GM10847 (cell line): Measurements from ENCODE around the gene TK2.

Experiments used
- POLR2A ChIP-seq: IDR thresholded peaks from 2 replicates; pipeline ENCODE4 v1.6.1; 2011; ENCODE audit not compliant: insufficient read length; ENCODE audit errors: extremely low read depth

Gene TK2

DNA sequence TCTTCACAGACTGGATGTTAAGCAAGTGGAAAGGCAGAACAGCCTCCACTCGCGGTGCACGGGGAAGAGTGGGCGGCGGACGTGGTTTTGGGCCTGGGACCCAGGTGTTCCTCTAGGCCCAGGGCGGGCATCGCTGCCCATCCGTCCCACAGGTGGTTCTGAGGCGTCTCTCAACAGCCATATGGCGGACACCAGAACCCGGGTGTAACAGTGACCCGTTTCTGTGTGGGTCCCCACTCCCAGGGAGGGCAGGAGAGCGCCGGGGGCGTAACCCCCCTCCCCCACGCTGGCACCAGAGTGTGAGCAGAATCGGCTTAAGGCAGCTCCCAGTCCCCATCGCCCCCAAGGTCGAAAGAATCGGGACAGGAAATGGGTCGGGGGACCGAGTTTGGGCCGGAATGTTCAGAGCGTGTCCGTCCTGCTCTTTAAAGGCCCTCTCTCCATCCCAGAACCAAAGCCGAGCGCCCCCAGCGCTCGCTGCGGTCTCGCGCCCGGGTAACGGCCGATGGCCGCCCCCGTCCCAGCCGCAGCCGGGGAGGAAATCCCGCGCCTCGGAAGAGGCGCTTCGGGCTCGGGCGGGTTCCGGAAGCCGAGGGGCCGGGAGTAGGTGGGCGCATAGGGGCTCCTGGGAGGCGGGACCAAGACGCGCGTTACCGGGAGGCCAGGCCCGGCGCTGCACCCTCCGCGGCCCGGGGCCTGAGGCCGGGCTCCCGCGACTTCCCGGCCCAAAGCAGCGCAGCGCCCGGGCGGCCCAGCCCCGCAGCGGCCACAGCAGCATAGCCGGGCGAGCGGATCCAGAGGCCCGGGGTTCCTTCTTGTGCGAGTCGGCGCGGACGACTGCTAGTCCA is at the start of gene TK2:
Gene TK2 (minus strand): TSS at position 839 of the 848 bp plus-strand sequence. CDS start 61 bp downstream, at position 778.
- no peak for TF ChIP-seq POLR2A

DNA sequence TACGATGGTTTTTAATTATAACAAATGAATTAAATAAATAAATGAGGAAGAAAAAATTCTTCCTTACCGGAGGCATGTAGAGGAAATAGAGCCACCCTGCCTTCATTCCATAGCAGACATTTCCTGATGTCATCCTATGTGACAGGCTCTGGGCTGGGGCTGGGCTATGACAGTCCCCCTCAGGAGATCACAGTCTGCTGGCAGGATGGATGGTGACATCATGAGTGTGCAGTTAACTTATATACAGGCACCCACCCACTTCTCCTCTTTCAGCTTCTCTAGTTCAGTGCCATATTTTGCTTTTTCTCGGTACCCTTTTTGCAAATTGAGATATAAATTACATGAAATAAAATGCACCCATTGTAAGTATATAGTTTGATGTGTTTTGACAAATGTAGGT is 48.2 kb upstream of the TK2 start:
- no peak for TF ChIP-seq POLR2A

DNA sequence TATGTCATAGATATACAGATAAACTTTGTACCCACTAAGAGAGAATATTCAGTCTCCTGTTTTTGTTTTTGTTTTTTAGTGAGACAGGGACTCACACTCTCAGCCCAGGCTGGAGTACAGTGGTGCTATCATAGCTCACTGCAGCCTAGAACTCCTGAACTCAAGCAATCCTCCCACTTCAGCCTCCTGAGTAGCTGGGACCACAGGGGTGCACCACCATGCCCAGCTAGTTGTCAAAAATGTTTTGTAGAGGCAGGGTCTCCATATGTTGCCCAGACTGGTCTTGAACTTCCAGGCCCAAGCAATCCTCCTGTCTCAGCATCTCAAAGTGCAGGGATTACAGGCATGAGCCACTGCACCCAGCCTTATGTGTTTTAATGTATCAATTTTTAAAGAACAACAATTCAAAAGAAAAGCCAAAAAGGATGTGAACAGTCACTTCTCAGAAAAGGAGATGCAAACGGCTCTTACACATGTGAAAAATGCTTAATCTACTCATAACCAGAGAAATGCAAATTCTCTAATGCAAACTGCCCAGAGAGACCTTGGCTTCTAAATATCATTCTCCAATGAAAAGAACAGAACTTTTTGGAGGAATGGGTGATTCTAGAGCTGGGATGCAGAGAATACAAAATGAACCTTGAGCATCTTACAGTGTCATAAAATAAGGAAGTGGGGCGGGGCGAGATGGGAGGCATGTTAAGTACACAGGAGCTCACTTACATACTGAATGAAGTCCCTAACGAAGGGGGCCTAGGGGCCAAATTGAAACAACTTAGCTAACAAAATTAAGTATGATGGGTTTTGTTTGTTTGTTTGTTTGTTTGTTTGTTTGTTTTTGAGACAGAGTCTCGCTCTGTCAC is 47.3 kb upstream of the TK2 start:
- TF ChIP-seq POLR2A, result no peak

DNA sequence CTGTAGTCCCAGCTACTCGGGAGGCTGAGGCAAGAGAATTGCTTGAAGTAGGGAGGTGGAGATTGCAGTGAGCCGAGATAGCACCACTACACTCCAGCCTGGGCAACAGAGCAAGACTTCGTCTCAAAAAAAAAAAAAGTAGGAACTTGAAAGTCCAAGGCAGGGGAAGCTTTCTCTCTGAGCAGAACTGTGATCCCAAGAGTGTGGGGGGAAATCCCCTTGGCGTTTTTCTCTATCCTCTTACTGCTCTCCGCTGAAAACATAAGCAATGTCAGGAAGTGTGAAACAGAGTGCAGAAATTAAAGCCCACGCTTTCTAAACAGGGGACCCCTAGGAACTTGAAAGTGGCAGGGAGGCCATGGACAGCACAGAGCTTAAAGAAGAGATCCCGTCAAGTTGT is 44.8 kb upstream of the TK2 start:
- no peak for TF ChIP-seq POLR2A

DNA sequence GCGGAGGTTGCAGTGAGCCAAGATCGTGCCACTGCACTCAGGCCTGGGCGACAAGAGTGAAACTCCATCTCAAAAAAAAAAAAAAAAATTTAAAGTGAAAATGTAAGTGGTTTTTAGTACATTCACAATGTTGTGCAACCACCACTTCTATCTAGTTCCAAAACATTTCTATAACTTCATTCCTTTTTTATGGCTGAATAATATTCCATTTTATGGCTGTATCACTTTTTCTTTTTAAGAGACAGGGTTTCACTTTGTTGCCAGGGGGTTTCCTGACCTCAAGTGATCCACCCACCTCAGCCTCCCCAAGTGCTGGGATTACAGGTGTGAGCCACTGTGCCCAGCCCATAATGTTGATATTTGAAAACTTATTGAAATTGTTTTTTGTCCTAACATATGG is 42.9 kb upstream of the TK2 start:
- no peak for TF ChIP-seq POLR2A

DNA sequence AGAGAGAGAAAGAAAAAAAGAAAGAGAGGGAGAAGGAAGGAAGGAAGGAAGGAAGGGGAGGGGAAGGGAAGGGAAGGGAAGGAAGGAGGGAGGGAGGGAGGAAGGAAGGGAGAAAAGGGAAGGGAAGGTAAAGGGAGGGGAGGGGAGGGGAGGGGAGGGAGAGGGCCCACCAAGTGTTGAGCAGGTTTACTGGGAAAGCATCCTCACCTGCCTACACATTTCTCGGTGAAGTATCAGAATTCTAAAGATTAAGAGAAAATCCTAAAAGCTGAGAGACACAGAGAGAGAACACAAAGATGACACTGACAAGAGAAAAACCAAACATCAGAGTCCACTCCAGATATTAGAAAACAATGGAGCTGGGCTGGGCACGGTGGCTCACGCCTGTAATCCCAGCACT is 42.3 kb upstream of the TK2 start:
- no peak for TF ChIP-seq POLR2A

DNA sequence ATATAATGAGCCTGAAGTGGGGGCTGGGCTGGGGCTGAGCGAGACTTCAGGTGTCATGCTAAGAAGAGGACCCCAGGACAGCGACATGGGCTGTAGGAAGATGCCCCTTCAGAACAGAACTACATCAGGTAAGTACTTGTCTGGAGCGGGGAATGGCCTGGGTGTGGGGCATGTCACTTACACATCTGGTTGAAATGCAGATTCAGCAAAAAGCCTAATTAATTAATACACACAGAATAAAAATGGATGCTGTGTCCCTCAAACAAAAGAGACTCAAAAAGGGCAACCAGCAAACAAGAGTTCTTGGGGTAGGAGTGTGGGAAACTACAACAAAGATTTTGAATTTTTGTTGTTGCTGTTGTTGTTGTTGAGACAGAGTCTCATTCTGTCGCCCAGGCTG is 41.1 kb upstream of the TK2 start:
- TF ChIP-seq POLR2A, result no peak

DNA sequence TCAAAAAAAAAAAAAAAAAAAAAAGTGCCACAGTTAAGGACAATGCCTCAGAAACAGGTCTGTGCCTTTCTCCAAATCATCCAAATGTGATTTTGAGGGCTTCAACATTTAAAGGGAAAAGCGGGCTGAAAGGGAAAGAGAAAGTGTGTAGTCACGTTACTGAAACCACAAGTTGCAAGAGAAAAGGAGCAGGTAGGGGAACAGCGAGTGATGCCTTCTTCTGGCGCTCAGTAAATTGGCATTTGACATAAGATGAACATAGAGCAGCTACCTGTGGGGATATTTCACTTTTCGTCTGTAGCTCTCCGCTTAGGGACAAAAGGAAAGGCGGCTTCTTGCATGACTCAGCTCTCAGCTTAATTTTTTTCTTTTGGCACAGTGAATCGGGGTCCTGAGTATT is 40.4 kb upstream of the TK2 start:
- no peak for TF ChIP-seq POLR2A

DNA sequence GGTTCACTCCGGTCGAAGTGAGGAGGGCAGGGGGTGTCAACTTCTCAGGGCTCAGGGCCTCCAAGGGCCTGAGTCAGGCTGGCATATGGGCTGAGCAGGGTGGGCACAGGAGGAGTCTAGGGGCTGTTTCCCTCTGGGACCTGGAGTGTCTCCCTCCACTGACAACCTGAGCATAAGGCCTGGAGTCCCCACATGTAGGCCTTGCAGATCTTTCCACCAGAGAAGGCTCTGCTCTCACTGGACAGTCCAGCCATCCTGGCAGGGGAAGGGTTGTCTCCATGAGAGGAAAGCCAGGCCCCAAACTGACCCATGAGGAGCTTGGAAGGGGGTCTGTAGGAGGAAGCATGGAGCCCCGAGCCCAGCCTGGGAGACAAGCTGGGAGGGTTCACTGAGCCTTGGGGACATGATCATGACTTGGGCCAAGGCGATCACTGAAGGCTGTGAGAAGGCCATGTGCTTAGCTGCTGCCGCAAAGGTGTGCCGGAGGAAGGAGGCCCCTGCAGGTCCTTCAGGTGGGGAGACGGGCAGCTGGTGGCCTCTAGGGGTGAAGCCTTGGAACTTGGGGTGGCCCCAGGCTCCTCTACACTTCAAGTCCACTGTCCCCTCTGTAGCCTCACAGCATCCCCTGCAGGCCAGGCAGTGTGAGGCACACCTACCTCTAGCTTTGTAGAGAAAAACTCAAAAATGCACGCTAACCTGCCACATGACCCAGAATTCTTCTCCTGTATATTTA is 39.2 kb upstream of the TK2 start:
- TF ChIP-seq POLR2A, result no peak

GRCh38 chr16:66587881-66588600 is 38.1 kb upstream of the TK2 start:
- no peak for TF ChIP-seq POLR2A

DNA sequence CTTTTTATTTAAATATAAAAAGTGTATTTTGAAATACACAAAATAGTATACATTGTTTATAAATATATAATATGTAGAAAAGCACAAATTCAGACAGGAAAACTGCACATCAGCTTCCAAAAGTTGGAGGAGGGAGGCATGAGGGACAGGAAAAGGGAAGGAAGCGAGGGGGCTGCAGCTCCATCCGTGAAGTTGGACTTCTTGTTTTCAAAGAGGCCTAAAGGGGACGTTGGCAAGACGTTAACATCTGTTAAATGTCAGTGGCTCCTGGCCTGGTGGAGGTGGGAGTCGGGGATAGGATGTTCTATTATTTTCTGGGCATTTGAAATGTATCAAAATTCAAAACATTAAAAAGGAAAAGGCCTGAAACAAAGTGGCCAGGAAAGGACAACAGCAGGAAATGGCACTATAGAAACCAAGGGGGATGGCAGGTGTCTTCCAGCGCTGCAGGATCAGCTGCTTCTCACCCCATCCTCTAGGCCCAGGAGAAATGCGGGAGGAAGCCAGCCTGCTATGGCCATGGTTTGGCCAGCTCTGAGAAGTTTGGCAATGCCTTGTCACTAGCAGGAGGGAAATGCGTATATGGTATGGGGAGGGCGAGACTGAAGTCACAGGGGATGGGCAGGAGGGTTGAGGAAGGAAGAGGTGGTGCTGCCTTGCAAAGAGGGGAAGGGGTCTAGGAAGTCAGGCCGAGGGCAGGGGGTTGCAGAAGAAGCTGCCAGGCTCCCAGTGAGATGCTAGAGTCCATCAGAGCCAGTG is 35.7 kb upstream of the TK2 start:
- TF ChIP-seq POLR2A, result no peak

DNA sequence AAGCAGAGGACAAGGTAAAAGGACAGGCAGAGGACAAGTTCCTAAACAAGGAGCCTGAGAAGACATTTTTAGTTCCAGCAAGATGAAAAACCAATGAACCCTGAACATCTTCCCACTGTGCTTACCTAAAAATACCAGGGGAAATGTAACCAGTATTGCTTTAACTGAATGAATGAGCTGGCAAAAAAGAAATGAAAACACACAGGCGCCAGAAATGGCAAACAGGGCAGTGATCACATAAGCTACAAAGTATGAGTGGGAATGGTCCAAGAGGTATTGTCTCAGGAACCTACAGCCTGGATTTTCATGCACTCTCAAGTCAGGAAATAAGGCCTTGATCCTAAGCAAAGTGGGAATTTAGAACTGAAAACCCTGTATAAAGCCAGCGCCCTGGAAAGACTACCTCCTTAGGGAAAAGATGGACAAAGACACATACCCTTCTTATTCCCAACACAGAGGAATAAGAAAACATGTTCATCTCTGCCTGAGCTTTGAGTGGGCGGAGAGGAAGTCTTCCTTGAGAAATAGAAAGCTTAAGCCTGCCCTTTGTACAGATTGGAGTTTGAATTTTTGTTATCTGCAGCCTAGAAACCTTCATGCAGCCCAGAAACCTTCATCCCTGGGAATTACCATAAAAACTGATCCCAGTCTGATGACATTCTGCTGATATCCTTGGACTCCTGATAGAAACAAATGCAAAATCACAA is 31.5 kb upstream of the TK2 start:
- TF ChIP-seq POLR2A, result no peak

DNA sequence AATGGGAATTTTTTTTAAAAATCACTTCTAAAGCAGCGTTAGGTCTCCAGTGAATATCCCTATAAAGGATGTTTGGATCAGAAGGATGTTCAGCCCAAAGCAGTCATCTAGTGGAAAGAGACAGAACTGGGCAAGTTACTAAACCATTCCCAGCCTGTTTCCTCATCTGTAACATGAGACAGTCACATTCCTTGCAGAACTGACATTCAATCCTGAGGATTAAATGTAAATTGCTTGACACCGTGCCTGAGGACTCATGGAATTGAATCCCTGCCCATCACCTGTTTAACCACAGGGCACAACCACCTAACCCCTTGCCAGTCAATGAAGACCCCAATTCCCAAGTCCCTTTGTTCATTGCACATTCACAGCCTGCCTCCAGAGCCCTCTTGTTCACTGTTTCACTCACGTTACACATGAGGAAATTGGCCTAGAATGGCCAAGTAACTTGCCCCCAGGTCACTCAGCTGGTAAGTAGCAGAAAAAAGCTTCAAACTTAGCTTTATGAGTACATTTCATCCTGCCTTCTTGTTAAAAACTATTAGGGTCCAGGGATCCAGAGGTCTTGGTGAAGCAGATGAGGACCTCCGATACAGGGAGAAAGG is 30.8 kb upstream of the TK2 start:
- no peak for TF ChIP-seq POLR2A
